Measurements from ENCODE around the gene PSG11.
"Not testable (repeated sequence)": the region's sequence is repeated elsewhere in the genome, so short reads cannot be mapped to it uniquely, and the experiment has no call there.

The PSG11 gene

GRCh38 chr19:43026369-43026768, at the start of gene PSG11:
Gene PSG11 (minus strand): TSS chr19:43026469. CDS start chr19:43026372, 97 bp downstream.
- DNase-seq = not testable (repeated sequence)

GRCh38 chr19:43062418-43062817, 36.1 kb upstream of the PSG11 start:
- DNase-seq = not testable (repeated sequence)

- not testable (repeated sequence) for DNase-seq
These were observed 35.1 kb upstream of the PSG11 start for GRCh38 chr19:43061326-43061725.

- DNase-seq = not testable (repeated sequence)
These were observed 34.0 kb upstream of the PSG11 start for GRCh38 chr19:43060254-43060653.

- DNase-seq = not testable (repeated sequence)
These were observed 33.2 kb upstream of the PSG11 start for GRCh38 chr19:43059482-43059881.

- not testable (repeated sequence) for DNase-seq
These were observed 32.2 kb upstream of the PSG11 start for GRCh38 chr19:43058440-43058839.

GRCh38 chr19:43047966-43048365, 21.7 kb upstream of the PSG11 start:
- DNase-seq = not testable (repeated sequence)

GRCh38 chr19:43046578-43046977, 20.3 kb upstream of the PSG11 start:
- DNase-seq = not testable (repeated sequence)

- DNase-seq = not testable (repeated sequence)
These were observed 17.4 kb upstream of the PSG11 start for GRCh38 chr19:43043492-43044180.

- DNase-seq = not testable (repeated sequence)
These were observed 5.4 kb upstream of the PSG11 start for GRCh38 chr19:43031645-43032044.

GRCh38 chr19:43028866-43029265, 2.6 kb upstream of the PSG11 start:
- no peak for DNase-seq

GRCh38 chr19:43027985-43028384, 1.7 kb upstream of the PSG11 start:
- DNase-seq = not testable (repeated sequence)

GRCh38 chr19:43027061-43027460, 792 bp upstream of the PSG11 start:
- not testable (repeated sequence) for DNase-seq

- not testable (repeated sequence) for DNase-seq
These were observed 4.2 kb downstream of the PSG11 start for GRCh38 chr19:43022098-43022497.

GRCh38 chr19:43021629-43022028, 4.6 kb downstream of the PSG11 start:
- DNase-seq = not testable (repeated sequence)

GRCh38 chr19:43019588-43019987, 6.7 kb downstream of the PSG11 start:
- not testable (repeated sequence) for DNase-seq

- DNase-seq = not testable (repeated sequence)
These were observed 20.4 kb downstream of the PSG11 start for GRCh38 chr19:43005841-43006240.

GRCh38 chr19:43004846-43005245, 21.4 kb downstream of the PSG11 start:
- not testable (repeated sequence) for DNase-seq

GRCh38 chr19:43003634-43004033, 22.6 kb downstream of the PSG11 start:
- DNase-seq = not testable (repeated sequence)

GRCh38 chr19:43002948-43003347, 23.3 kb downstream of the PSG11 start:
- DNase-seq = not testable (repeated sequence)

- DNase-seq = not testable (repeated sequence)
These were observed 30.1 kb downstream of the PSG11 start for GRCh38 chr19:42996161-42996560.

- DNase-seq = not testable (repeated sequence)
These were observed 34.2 kb downstream of the PSG11 start for GRCh38 chr19:42992029-42992604.

- DNase-seq = no peak
These were observed 36.4 kb downstream of the PSG11 start for GRCh38 chr19:42989851-42990250.

GRCh38 chr19:42989186-42989585, 37.1 kb downstream of the PSG11 start:
- not testable (repeated sequence) for DNase-seq
